Measurements from ENCODE around the gene TACR1. TPM values are rescaled to one million over a fixed set of nuclear protein-coding genes. Genes with fewer than 3 reads are reported as not detected.

TACR1 gene
- total RNA-seq, 4 donors from 2014 or later = 0.04 to 3.6 (median 1.2) TPM

- no peak for DNase-seq
- WGBS, 2 donors = 78 to 94% methylated on average over 2 of the region's 2 CpGs
- intact Hi-C loops (cut with DNase I) = no loop called here
- TF ChIP-seq POLR2A (IDR thresholded peaks at IDR 0.05) = no peak
- Histone ChIP-seq H3K4me3 (no peak overlapping the region), H3K27ac (no peak overlapping the region), H3K4me1 (peaks cover 0 to 15% (median 0%) of the 10 kb centered on the region in 3 donors), H3K27me3 (no peaks in the 10 kb centered on the region), H3K9me3 (no peaks in the 10 kb centered on the region), H3K36me3 (no peaks in the 10 kb centered on the region)
Measured at GRCh38 chr2:75047189-75047991, 151.9 kb downstream of the TACR1 start.

DNA sequence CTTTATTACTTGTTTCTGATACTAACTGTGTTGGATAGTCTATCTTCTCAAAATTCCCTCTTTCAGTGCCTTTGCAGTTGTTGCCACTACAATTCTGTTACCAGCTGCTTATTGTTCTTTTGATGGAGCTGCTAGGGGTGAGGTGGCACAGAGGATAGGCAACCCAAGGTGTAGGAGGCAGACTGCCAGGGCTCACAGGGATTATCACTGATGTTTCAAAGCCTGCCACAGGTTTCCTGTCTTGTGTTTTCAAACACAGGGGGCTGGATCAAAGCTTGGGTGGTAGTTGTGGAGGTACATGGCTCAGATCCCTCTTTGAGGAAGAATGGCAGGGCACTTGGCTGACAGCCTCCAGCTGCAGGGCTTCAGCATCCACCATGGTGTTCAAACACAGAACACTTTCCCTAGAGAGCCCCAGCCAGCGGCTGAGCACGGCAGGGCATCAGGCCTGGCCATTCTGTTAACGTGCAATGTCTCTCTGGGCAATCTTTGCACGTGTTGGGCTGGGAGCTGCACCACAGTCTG, 153.7 kb downstream of the TACR1 start:
- Histone ChIP-seq H3K36me3 (no peaks in the 10 kb centered on the region), H3K9me3 (no peaks in the 10 kb centered on the region), H3K27me3 (no peaks in the 10 kb centered on the region), H3K4me3 (no peak overlapping the region), H3K27ac (no peak overlapping the region), H3K4me1 (peaks cover 0 to 20% (median 0%) of the 10 kb centered on the region in 3 donors)
- TF ChIP-seq CTCF (IDR thresholded peaks at IDR 0.05) (no peak), POLR2A (IDR thresholded peaks at IDR 0.05) (no peak)
- DNase-seq = no peak
- 66 to 76% methylated on average over 4 of the region's 4 CpGs for WGBS, 2 donors
- intact Hi-C loops (cut with DNase I) = no loop called here

- 93% methylated on average over 2 of the region's 2 CpGs for WGBS, 2 donors
- Histone ChIP-seq H3K36me3 (no peaks in the 10 kb centered on the region), H3K4me3 (no peak overlapping the region), H3K4me1 (peaks cover 0 to 20% (median 0%) of the 10 kb centered on the region in 3 donors), H3K9me3 (no peaks in the 10 kb centered on the region), H3K27me3 (no peaks in the 10 kb centered on the region), H3K27ac (no peak overlapping the region)
- TF ChIP-seq CTCF (IDR thresholded peaks at IDR 0.05) = no peak
- TF ChIP-seq POLR2A (IDR thresholded peaks at IDR 0.05) = no peak
- no peak for DNase-seq
- intact Hi-C loops (cut with DNase I) = no loop called here
Measured at GRCh38 chr2:75044291-75044690, 155.0 kb downstream of the TACR1 start.

DNA sequence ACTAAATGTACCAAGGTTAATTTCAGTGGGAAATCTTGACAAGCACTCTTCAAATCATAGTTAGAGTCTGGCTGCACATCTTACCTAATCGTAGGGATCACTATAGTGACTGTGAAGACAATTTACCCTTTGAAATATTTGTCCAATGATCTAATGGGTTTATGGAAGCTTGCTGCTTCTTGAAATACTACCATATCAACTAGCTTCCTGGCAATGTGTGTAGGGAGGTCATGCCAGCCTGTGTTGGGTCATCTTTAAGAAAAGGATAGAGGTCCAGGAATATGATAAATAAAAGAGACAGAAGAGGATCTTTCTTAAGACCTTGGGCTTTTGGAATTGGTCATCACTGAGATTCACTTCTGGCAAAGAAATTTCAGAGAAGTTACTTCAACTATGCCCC, 156.5 kb downstream of the TACR1 start:
- peaks cover 0 to 13% (median 0%) of the 10 kb centered on the region in 3 donors for H3K4me1 ChIP-seq

More for the DNA sequence above, 156.5 kb downstream of the TACR1 start:
- H3K4me3 ChIP-seq = no peak overlapping the region
- DNase-seq = no peak
- intact Hi-C loops (cut with DNase I) = no loop called here
- no peaks in the 10 kb centered on the region for H3K36me3 ChIP-seq
- TF ChIP-seq CTCF (IDR thresholded peaks at IDR 0.05) = no peak
- no peak for TF ChIP-seq POLR2A (IDR thresholded peaks at IDR 0.05)
- H3K27me3 ChIP-seq = no peaks in the 10 kb centered on the region
- no peak overlapping the region for H3K27ac ChIP-seq
- no peaks in the 10 kb centered on the region for H3K9me3 ChIP-seq
- 71 to 80% methylated on average over 1 of the region's 1 CpG for WGBS, 2 donors

Measured in esophagus squamous epithelium (tissue), 5 donors.